ENCODE results near the gene RND1.

GRCh38 chr12:48875944-48876515, 10.4 kb upstream of the RND1 start:
- TF ChIP-seq CTCF (IDR thresholded peaks at IDR 0.05) = no peak
- TF ChIP-seq EP300 (IDR thresholded peaks at IDR 0.05) = no peak
